ENCODE measurements around the gene NEDD4L. TPM values are rescaled to one million over a fixed set of nuclear protein-coding genes. Genes with fewer than 3 reads are reported as not detected.

NEDD4L gene
- total and polyA plus RNA-seq, 7 donors: 14.8 to 28.0 (median 19.6) TPM

DNA sequence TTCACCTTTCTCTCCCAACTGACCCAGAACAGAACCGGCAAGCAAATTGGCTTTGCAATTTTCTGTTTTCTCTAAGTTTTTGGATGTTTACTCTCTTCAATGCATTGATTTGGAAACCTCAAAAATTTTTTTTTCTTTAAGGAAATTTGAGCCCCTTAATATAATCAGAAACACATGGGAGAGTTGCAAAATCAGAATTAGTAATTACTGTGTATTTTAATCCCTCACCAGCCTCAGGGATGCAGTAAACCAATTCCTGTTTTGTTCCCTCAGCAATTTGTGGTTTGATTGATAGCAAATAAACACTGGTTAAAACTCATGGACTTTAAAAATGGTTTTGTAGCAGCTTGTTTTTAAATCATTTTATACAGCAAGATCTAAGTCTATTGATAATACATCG is 281.5 kb downstream of the NEDD4L start:
- Histone ChIP-seq H3K27ac (no peak overlapping the region), H3K4me1 (peaks cover 12% of the 10 kb centered on the region), H3K9me3 (no peaks in the 10 kb centered on the region), H3K36me3 (ENCODE audit: insufficient read depth in 1 of 2, low read depth in 1 of 2) (peaks cover 0 to 68% of the 10 kb centered on the region in 2 donors), H3K27me3 (ENCODE audit: insufficient read depth in 3 of 3, low read length in 2 of 3) (no peaks in the 10 kb centered on the region), H3K4me3 (no peak overlapping the region)
- ATAC-seq: no peak
- TF ChIP-seq CTCF (IDR thresholded peaks at IDR 0.05): no peak
- intact Hi-C loops (cut with DNase I): no loop called here
- no peak for DNase-seq
- 73 to 83% (median 78%) methylated on average over 2 of the region's 2 CpGs for WGBS, 3 donors

DNA sequence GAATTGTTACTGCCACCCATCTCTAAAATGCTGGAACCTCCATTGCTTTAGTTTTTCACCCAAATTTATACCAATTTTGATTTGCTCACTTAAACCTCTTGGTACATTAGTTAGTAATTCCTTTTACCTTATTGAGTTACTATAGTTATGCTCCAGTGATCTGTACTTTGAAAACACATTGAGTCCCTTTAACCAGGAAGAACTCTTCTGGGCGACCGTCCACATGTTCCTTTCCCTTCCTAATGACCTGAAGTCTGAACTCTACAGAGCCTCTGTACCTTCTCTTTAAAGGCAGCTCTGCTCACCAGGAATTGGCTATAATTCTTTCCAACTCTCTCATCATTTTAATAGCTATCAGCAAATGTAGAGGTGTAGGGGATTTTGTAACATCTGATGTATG is 290.0 kb downstream of the NEDD4L start:
- Histone ChIP-seq H3K4me3 (no peak overlapping the region), H3K27me3 (ENCODE audit: insufficient read depth in 3 of 3, low read length in 2 of 3) (no peaks in the 10 kb centered on the region), H3K9me3 (no peaks in the 10 kb centered on the region), H3K27ac (no peak overlapping the region), H3K36me3 (ENCODE audit: insufficient read depth in 1 of 2, low read depth in 1 of 2) (peaks cover 2 to 59% of the 10 kb centered on the region in 2 donors), H3K4me1 (peaks cover 13% of the 10 kb centered on the region)
- no peak for DNase-seq
- intact Hi-C loops (cut with DNase I): no loop called here
- TF ChIP-seq CTCF (IDR thresholded peaks at IDR 0.05): no peak
- 84 to 92% (median 85%) methylated on average over 2 of the region's 2 CpGs for WGBS, 3 donors
- no peak for ATAC-seq

- H3K4me3 ChIP-seq: no peak overlapping the region
- no peak overlapping the region for H3K27ac ChIP-seq
- DNase-seq (no peak), ATAC-seq (no peak)
- no peak for TF ChIP-seq CTCF (IDR thresholded peaks at IDR 0.05)
- peaks cover 13% of the 10 kb centered on the region for H3K4me1 ChIP-seq
- no peaks in the 10 kb centered on the region for H3K27me3 ChIP-seq (ENCODE audit: insufficient read depth in 3 of 3, low read length in 2 of 3)
- 88 to 92% (median 89%) methylated on average over 11 of the region's 11 CpGs for WGBS, 3 donors
- H3K9me3 ChIP-seq: no peaks in the 10 kb centered on the region
- H3K36me3 ChIP-seq (ENCODE audit: insufficient read depth in 1 of 2, low read depth in 1 of 2): peaks cover 2 to 48% of the 10 kb centered on the region in 2 donors
- intact Hi-C loops (cut with DNase I): no loop called here
Measured at GRCh38 chr18:58335223-58335622, 291.2 kb downstream of the NEDD4L start.

DNA sequence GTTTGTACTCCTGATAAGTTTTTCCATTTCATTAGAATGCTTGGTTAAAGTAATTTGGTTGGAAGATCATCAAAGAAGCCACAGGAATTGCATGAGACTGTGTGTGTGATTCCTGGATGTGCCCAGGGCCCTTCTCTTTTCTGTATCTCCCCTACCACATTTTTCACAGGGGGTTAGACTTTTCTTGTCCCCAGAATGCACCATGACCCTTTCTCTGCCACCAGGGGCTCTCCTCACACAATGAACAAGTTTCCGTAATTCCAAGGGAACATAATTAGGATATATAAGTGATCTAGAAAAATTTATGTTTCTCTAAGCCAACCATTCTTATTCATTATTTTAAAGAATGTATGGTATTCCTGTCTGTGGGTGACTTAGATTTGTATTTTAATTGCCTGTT is 291.8 kb downstream of the NEDD4L start:
- no peak for ATAC-seq
- H3K4me1 ChIP-seq: peaks cover 13% of the 10 kb centered on the region
- intact Hi-C loops (cut with DNase I): no loop called here
- DNase-seq: no peak
- no peak overlapping the region for H3K4me3 ChIP-seq
- H3K9me3 ChIP-seq: no peaks in the 10 kb centered on the region
- peaks cover 2 to 42% of the 10 kb centered on the region in 2 donors for H3K36me3 ChIP-seq (ENCODE audit: insufficient read depth in 1 of 2, low read depth in 1 of 2)
- H3K27me3 ChIP-seq (ENCODE audit: insufficient read depth in 3 of 3, low read length in 2 of 3): no peaks in the 10 kb centered on the region
- H3K27ac ChIP-seq: no peak overlapping the region
- TF ChIP-seq CTCF (IDR thresholded peaks at IDR 0.05): no peak
- WGBS, 3 donors: 88 to 95% (median 95%) methylated on average over 1 of the region's 1 CpG

DNA sequence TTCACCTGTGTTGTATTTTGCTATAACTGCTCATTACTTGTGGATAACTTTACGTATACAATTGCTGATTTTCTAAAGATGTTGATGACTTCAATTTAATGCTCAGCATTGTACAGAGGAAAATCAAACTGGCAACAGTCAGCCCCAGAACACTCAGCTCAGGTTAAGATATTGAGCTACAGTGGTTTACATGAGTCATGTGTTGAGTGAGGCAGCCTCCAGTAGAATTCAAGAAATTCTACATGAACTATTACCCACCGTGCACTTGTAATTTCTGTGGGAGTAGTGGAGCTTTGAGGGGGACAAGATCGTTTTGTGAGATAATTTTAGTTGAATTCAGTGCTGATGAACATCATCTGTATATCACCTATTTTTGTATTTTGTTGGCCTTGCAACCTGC is 292.6 kb downstream of the NEDD4L start:
- intact Hi-C loops (cut with DNase I): no loop called here
- 79 to 91% (median 89%) methylated on average over 3 of the region's 3 CpGs for WGBS, 3 donors
- ATAC-seq (peak in 2 of 4 donors; percentile 38 to 51), DNase-seq (no peak)
- H3K36me3 ChIP-seq (ENCODE audit: insufficient read depth in 1 of 2, low read depth in 1 of 2): peaks cover 0 to 42% of the 10 kb centered on the region in 2 donors
- H3K27me3 ChIP-seq (ENCODE audit: insufficient read depth in 3 of 3, low read length in 2 of 3): no peaks in the 10 kb centered on the region
- H3K27ac ChIP-seq: peak overlapping the region; percentile 64
- peaks cover 13% of the 10 kb centered on the region for H3K4me1 ChIP-seq
- no peak overlapping the region for H3K4me3 ChIP-seq
- TF ChIP-seq CTCF (IDR thresholded peaks at IDR 0.05): no peak
- H3K9me3 ChIP-seq: no peaks in the 10 kb centered on the region

Measured in psoas muscle (tissue), 8 donors.